Cardiac muscle cell (in vitro differentiated cells and primary cell): ENCODE measurements around the gene LIPE. TPM values are rescaled to one million over a fixed set of nuclear protein-coding genes. Genes with fewer than 3 reads are reported as not detected.

Experiments
- DNase-seq, 2 donors: peaks; one replicate each; pipeline versions ENCODE4 v3.0.0 to v3.0.0-alpha.2; 2010 to 2017; ENCODE audit warnings: low read depth in 1 of 2, low spot score in 1 of 2
- H3K27ac ChIP-seq: fragments of 200-600 bp; sonication (generic); 2 replicates; pipeline ENCODE4 v1.5.1; 2016
- H3K27me3 ChIP-seq: fragments of 200-600 bp; sonication (generic); 2 replicates; pipeline ENCODE4 v1.6.0; 2016; ENCODE audit warnings: control low read depth
- H3K36me3 ChIP-seq: fragments of 200-600 bp; sonication (generic); 2 replicates; pipeline ENCODE4 v1.5.1; 2016; ENCODE audit warnings: control low read depth
- H3K4me1 ChIP-seq: fragments of 200-600 bp; sonication (generic); 2 replicates; pipeline ENCODE4 v1.8.1; 2017; ENCODE audit warnings: low read depth, mild to moderate bottlenecking, mixed run types
- H3K4me3 ChIP-seq: fragments of 200-600 bp; sonication (generic); 2 replicates; pipeline ENCODE4 v1.5.1; 2016; ENCODE audit warnings: mild to moderate bottlenecking
- H3K9me3 ChIP-seq: fragments of 200-600 bp; sonication (generic); 2 replicates; pipeline ENCODE4 v1.5.1; 2017; ENCODE audit warnings: low read depth, mild to moderate bottlenecking, control low read depth
- CTCF ChIP-seq: IDR thresholded peaks from 2 replicates; pipeline ENCODE4 v1.5.1; 2012; ENCODE audit warnings: low read depth, mild to moderate bottlenecking, low read length
- polyA plus RNA-seq: library from polyadenylated mRNA; unstranded; fragments of >200 nt; fragmentation: Nextera tagmentation; extraction: Ambion mirVana; gene quantifications from 2 replicates; pipeline ENCODE4 v1.2.1, GENCODE V29; 2016
- total RNA-seq: library from RNA; depleted of rRNA; stranded (reverse); fragments of >200 nt; gene quantifications from 2 replicates; pipeline ENCODE4 v1.2.3, GENCODE V29; 2016

LIPE gene
- total and polyA plus RNA-seq, 2 experiments from 2014 or later = 20.2 to 24.4 TPM

GRCh38 chr19:42406111-42406510, 21.1 kb downstream of the LIPE start:
- Histone ChIP-seq H3K36me3 (peaks cover 2% of the 10 kb centered on the region), H3K27ac (no peak overlapping the region), H3K4me3 (no peak overlapping the region)

GRCh38 chr19:42403586-42403985, 23.6 kb downstream of the LIPE start:
- H3K9me3 ChIP-seq = no peaks in the 10 kb centered on the region

More at GRCh38 chr19:42406111-42406510, 21.1 kb downstream of the LIPE start:
- H3K27me3 ChIP-seq = no peaks in the 10 kb centered on the region
- no peaks in the 10 kb centered on the region for H3K9me3 ChIP-seq
- TF ChIP-seq CTCF = no peak
- no peak for DNase-seq
- H3K4me1 ChIP-seq = peaks cover 4% of the 10 kb centered on the region

GRCh38 chr19:42402376-42403116, 24.6 kb downstream of the LIPE start:
- TF ChIP-seq CTCF = no peak
- H3K27me3 ChIP-seq = no peaks in the 10 kb centered on the region
- H3K4me1 ChIP-seq = peaks cover 4% of the 10 kb centered on the region
- no peak for DNase-seq
- H3K4me3 ChIP-seq = peak overlapping the region; percentile 48
- no peaks in the 10 kb centered on the region for H3K9me3 ChIP-seq
- peaks cover 2% of the 10 kb centered on the region for H3K36me3 ChIP-seq
- H3K27ac ChIP-seq = no peak overlapping the region

More at GRCh38 chr19:42403586-42403985, 23.6 kb downstream of the LIPE start:
- no peak for DNase-seq
- H3K27ac ChIP-seq = no peak overlapping the region
- TF ChIP-seq CTCF = no peak
- no peak overlapping the region for H3K4me3 ChIP-seq
- peaks cover 4% of the 10 kb centered on the region for H3K4me1 ChIP-seq
- no peaks in the 10 kb centered on the region for H3K27me3 ChIP-seq
- H3K36me3 ChIP-seq = peaks cover 2% of the 10 kb centered on the region

- H3K27ac ChIP-seq = peak overlapping the region; percentile 11
- TF ChIP-seq CTCF = peak; percentile 85
- H3K36me3 ChIP-seq = peaks cover 2% of the 10 kb centered on the region
- H3K4me3 ChIP-seq = peak overlapping the region; percentile 48
- peaks cover 4% of the 10 kb centered on the region for H3K4me1 ChIP-seq
- DNase-seq = peak; percentile 83 to 87
- H3K9me3 ChIP-seq = no peaks in the 10 kb centered on the region
- no peaks in the 10 kb centered on the region for H3K27me3 ChIP-seq
These were observed 25.6 kb downstream of the LIPE start for GRCh38 chr19:42401365-42402303.

- Histone ChIP-seq H3K36me3 (peaks cover 2% of the 10 kb centered on the region), H3K4me3 (no peak overlapping the region), H3K9me3 (no peaks in the 10 kb centered on the region), H3K27ac (no peak overlapping the region), H3K27me3 (no peaks in the 10 kb centered on the region), H3K4me1 (peaks cover 4% of the 10 kb centered on the region)
- no peak for TF ChIP-seq CTCF
- no peak for DNase-seq
These were observed 26.8 kb downstream of the LIPE start for GRCh38 chr19:42400404-42400803.
